Osteocyte (in vitro differentiated cells): ENCODE data around the gene TMEM86A. TPM values are rescaled to one million over a fixed set of nuclear protein-coding genes. Genes with fewer than 3 reads are reported as not detected.

Source experiments
- DNase-seq: peaks from one replicate; pipeline ENCODE4 v3.0.0; 2021; ENCODE audit warnings: mixed read lengths; ENCODE audit not compliant: unreplicated experiment; ENCODE audit errors: extremely low spot score
- H3K27ac Mint-ChIP-seq: one replicate; pipeline ENCODE4 v1.8.0; 2021; ENCODE audit warnings: mild to moderate bottlenecking, mixed read lengths; ENCODE audit not compliant: unreplicated experiment
- H3K27me3 Mint-ChIP-seq: one replicate; pipeline ENCODE4 v1.8.0; 2021; ENCODE audit warnings: mixed read lengths; ENCODE audit not compliant: unreplicated experiment
- H3K36me3 Mint-ChIP-seq: one replicate; pipeline ENCODE4 v1.8.0; 2021; ENCODE audit warnings: mixed read lengths; ENCODE audit not compliant: unreplicated experiment
- H3K4me1 Mint-ChIP-seq: one replicate; pipeline ENCODE4 v1.8.0; 2021; ENCODE audit warnings: mixed read lengths; ENCODE audit not compliant: unreplicated experiment
- H3K4me3 Mint-ChIP-seq: one replicate; pipeline ENCODE4 v1.8.0; 2021; ENCODE audit warnings: mild to moderate bottlenecking, moderate library complexity, mixed read lengths; ENCODE audit not compliant: unreplicated experiment
- H3K9me3 Mint-ChIP-seq: one replicate; pipeline ENCODE4 v1.8.0; 2021; ENCODE audit warnings: mixed read lengths; ENCODE audit not compliant: unreplicated experiment
- CTCF ChIP-seq: fragments of 200-600 bp; sonication (generic); IDR thresholded peaks from 2 replicates; pipeline ENCODE4 v1.5.0; 2021; ENCODE audit warnings: antibody characterized with exemption, mild to moderate bottlenecking, moderate library complexity
- total RNA-seq: library from RNA; stranded (reverse); gene quantifications from 2 replicates; pipeline ENCODE4 v1.2.1, GENCODE V29; 2021

The TMEM86A gene
- total RNA-seq, 1 donor from 2014 or later = 7.6 TPM

GRCh38 chr11:18733202-18733601 is 34.6 kb downstream of the TMEM86A start:
- Mint-ChIP-seq H3K9me3 (no peaks in the 10 kb centered on the region), H3K36me3 (no peaks in the 10 kb centered on the region), H3K4me3 (no peak overlapping the region), H3K4me1 (no peaks in the 10 kb centered on the region), H3K27ac (no peak overlapping the region), H3K27me3 (peaks cover 8% of the 10 kb centered on the region)
- DNase-seq = no peak
- TF ChIP-seq CTCF = no peak

GRCh38 chr11:18736590-18737148 is 38.1 kb downstream of the TMEM86A start:
- Mint-ChIP-seq H3K27me3 (peaks cover 8% of the 10 kb centered on the region), H3K9me3 (no peaks in the 10 kb centered on the region), H3K36me3 (no peaks in the 10 kb centered on the region), H3K27ac (no peak overlapping the region), H3K4me3 (no peak overlapping the region), H3K4me1 (no peaks in the 10 kb centered on the region)
- DNase-seq = no peak
- TF ChIP-seq CTCF = no peak

- Mint-ChIP-seq H3K36me3 (no peaks in the 10 kb centered on the region), H3K27me3 (peaks cover 8% of the 10 kb centered on the region), H3K4me1 (no peaks in the 10 kb centered on the region), H3K4me3 (no peak overlapping the region), H3K27ac (no peak overlapping the region), H3K9me3 (no peaks in the 10 kb centered on the region)
- DNase-seq = no peak
- no peak for TF ChIP-seq CTCF
Measured at GRCh38 chr11:18737642-18738041, 39.1 kb downstream of the TMEM86A start.

GRCh38 chr11:18739685-18740084 is 41.1 kb downstream of the TMEM86A start:
- Mint-ChIP-seq H3K27me3 (peaks cover 8% of the 10 kb centered on the region), H3K9me3 (no peaks in the 10 kb centered on the region), H3K27ac (no peak overlapping the region), H3K4me1 (no peaks in the 10 kb centered on the region), H3K4me3 (no peak overlapping the region), H3K36me3 (no peaks in the 10 kb centered on the region)
- TF ChIP-seq CTCF = no peak
- DNase-seq = no peak

- DNase-seq = no peak
- no peak overlapping the region for H3K4me3 Mint-ChIP-seq
- no peaks in the 10 kb centered on the region for H3K4me1 Mint-ChIP-seq
- H3K36me3 Mint-ChIP-seq = no peaks in the 10 kb centered on the region
- no peaks in the 10 kb centered on the region for H3K27me3 Mint-ChIP-seq
- H3K9me3 Mint-ChIP-seq = no peaks in the 10 kb centered on the region
- TF ChIP-seq CTCF = no peak
- H3K27ac Mint-ChIP-seq = no peak overlapping the region
Measured at GRCh38 chr11:18741783-18742182, 43.2 kb downstream of the TMEM86A start.
